HG03097 (cell line): Measurements from ENCODE around the gene RAPGEFL1.
"Not testable (repeated sequence)": the region's sequence is repeated elsewhere in the genome, so short reads cannot be mapped to it uniquely, and the experiment has no call there.

ENCODE experiments used
- ATAC-seq: cut with Tn5 transposase; IDR thresholded peaks from one replicate; pipeline ENCODE4 v1.9.1; 2021; ENCODE audit not compliant: unreplicated experiment, low FRiP score

The RAPGEFL1 gene

DNA sequence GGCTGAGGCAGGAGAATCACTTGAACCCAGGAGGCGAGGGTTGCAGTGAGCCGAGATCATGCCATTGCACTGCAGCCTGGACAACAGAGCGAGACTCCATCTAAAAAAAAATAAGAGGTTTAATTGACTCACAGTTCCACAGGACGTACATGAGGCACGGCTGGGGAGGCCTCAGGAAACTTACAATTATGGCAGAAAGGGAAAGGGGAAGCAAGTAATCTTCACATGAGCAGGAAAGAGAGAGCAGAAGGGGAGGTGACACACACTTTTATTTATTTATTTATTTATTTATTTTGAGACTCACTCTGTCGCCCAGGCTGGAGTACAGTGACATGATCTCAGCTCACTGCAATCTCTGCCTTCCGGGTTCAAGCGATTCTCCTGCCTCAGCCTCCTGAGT is 28.9 kb downstream of the RAPGEFL1 start:
- not testable (repeated sequence) for ATAC-seq

DNA sequence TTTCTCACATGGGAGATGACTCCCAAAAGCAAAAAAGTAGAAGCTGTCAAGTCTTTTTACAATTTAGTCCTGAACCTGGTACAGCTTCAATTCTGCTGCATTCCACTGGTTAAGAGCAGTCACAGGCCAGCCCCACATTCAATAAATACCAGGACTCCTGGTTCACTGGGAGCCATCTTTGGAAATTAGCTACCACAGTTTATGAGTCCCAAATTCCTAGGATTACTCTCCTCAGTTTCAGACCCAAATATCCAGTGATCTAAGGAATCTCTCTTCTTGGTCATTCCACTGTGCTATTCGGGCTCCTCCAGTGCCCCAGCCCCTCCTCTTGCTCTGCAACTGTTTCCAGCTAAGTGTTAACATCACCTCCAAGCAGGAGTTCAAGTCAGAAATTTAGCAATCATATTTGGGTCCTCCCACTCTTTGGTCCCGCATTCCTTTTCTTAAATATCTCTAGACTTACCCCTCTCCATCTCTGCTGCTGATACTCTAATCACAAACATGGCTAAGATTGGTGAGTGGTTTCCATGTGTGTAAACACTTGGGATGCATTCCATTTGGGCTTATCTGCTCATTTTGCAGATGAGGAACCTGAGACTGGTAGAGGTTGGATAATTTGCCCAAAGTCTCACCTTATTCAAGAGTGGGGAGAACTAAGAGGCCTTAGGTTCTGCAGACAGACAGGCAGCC is 32.3 kb downstream of the RAPGEFL1 start:
- ATAC-seq = no peak

DNA sequence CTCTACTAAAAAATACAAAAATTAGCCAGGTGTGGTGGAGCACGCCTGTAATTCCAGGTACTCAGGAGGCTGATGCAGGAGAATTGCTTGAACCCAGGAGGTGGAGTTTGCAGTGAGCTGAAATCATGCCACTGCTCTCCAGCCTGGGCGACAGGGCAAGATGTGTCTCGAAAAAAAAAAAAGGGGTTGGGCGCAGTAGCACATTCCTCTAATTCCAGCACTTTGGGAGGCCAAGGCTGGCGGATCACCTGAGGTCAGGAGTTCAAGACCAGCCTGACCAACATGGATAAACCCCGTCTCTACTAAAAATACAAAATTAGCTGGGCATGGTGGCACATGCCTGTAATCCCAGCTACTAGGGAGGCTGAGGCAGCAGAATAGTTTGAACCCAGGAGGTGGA is 36.6 kb downstream of the RAPGEFL1 start:
- not testable (repeated sequence) for ATAC-seq

GRCh38 chr17:40218006-40218739 is 40.9 kb downstream of the RAPGEFL1 start:
- no peak for ATAC-seq

DNA sequence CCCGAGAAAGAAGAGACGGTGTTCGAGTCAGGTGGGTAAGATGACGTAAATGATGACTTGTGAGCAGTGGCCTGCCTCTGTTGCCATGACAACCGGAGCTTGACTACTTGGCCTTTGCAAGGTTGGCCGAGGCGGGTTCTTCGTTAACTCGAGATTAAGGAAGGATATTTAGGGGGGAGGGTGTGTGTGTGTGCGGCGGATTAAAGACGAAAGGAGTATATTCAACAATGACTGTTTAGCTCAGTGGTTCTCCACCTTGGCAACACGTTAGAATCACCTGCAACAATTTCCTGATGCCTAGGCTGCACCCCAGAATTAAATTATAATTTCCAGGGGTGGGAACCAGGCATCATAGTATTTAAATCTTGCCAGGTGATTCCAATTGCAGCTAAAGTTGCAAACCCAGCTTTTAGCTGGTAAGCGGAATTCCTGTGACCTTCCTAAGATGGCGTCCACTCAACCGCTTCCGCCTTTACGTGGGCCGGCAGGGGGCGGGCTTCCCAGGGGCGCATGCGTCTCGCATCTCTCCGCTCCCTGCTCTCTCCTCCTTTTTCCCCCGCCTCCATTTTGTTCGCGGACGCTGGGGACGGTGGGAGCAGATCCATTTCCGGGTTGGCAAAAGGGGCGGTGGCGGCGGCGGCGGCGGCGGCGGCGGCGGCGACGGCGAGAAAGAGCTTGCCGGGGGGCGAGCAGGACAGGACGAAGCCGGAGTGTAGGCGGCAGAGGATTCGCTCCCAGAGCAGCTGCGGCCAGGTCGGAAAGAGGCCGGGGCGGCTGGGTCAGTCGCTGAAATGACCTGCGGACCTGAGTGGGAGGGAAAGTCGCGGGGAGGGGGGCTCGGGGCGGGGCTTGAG is 41.7 kb downstream of the RAPGEFL1 start, which contains the start of gene WIPF2:
Gene WIPF2 (plus strand): TSS at position 565 of the 854 bp plus-strand sequence. CDS start 37,156 bp downstream, outside the sequence.
- peak; percentile 80 for ATAC-seq

DNA sequence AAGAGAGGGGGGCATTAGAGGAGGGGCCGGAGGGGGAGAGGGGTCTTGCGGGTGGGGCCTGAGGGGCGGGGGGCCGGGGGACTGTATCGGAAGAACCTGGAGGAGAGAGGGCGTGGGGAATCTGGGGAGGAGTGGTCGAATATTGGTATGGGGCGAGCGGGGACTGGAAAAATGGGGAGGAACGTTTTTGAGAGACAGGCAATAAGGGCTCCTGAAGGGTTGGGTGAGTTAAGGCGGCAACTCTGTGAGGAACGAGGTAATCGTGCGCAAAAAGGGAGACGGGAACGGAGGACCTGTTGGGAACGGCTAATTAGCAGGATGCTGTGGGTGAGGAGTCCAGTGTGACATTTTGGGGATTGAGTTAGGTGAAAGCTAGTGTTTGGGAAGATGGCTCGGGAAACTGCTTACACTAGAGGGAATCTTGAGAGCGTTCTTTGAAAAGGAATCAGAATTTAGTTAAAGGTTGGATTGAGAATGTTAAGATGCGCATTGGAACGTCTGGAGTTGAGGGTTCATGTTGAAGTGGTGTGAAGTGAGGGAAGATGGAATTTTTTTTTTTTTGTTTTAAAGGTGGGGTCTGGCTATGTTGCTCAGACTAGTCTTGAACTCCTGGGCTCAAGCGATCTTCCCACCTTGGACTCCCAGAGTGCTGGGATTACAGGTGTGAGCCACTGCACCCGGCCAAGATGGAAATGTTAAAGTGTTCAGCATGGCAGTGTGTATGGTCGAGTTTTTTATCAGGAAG is 42.5 kb downstream of the RAPGEFL1 start:
- no peak for ATAC-seq

DNA sequence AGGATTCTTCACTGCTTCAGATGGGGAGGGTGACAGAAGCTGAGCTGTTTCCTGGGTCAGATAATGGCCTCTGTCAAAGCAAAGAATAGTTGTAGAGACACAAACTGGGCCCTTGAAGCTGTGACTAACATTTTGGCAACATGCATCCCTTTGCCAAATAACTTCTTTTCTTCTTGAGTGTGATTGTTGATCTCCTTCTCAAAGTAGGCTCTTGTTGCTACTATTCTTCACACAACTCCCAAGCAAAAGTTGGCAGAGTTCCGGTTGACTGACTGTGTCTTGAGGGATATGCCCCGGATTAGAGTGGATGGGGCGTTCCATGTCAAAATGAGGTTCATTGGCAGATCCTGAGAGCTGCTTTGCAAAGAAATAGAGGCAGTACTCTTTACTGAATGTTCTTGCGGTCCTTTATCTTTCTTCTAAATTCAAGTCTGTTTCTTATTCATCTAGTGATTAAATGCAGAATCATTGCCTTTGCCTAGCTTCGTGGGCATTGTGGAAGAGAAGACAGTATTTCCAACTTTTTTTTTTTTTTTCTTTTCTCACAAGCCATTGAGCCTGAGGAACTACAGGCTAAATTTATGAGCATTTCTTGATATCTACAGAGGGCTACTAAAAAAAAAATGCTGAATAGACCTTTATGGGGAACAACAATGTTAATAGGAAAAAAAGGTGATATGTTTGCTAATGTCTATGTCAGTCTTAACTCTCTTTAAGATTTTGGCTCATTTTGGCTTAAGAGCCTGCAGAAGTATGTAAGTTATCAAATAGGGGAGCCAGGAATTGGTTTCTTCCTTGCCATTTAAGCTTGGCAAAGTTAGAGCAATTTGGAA is 47.7 kb downstream of the RAPGEFL1 start:
- no peak for ATAC-seq

GRCh38 chr17:40229146-40229545 is 51.9 kb downstream of the RAPGEFL1 start:
- ATAC-seq = not testable (repeated sequence)

- no peak for ATAC-seq
Measured at GRCh38 chr17:40230670-40231069, 53.4 kb downstream of the RAPGEFL1 start.

GRCh38 chr17:40231928-40232327 is 54.7 kb downstream of the RAPGEFL1 start:
- not testable (repeated sequence) for ATAC-seq

DNA sequence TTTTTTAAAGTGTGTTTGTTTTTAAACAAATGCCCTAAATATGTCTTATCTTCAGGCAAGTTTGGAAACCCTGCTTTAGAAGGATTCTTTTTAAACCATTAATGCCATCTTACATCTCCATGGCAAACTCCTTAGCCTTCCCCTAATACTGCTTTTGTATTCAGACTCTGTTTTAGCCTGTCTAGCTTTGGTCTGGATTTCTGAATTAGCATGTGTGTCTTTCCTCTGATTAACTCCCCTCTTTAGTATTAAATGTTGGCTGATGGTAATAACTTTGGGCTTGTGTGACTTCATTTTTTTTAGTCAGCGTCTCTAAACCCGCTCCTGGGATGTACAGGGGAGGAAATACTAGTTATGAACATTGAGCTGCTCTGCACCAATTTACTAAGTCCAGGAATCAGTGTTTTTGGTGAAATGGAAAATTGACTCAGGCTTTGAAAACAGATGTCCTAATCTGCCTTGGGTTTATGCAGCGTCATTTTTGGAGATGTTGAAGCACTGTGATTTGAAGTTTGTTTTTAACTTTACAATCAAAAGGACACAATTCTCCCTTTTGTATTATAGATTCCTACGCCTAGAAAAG is 64.1 kb downstream of the RAPGEFL1 start:
- no peak for ATAC-seq

DNA sequence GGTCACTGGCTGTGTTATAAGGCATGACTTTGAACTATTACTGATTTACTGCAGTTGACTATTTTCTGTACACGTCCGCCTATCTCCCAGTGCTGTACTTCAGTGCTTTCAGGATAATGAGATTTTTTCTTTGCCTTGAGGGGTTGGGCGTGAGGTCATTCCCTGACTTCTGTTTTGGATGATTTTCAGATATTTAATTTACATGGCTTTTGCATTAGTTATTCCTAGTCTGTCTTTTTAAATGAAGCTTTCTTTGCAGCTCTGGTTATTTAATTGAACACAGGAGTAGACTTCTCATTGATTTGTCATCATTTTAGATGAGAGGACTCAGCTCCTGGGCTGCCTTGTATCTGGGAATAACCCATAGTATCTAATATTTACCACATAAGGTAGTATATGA is 65.5 kb downstream of the RAPGEFL1 start:
- no peak for ATAC-seq

DNA sequence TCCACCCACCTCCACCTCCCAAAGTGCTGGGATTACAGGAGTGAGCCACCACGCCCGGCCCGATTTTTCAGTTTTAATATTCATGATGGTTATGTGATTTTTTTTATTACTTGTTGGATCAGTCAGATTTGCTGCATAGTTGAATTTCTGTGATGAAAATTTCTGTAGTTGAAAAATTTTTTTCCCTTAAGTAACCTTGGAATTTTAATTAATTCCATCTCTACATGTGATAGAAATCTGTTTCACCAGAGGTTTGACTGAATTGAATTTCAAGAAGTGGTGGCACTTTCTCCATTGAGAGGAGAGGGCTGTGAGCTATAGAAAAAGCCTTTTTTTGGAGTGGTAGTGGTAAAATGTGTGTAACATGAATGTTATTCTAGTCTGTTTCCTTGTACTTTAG is 66.5 kb downstream of the RAPGEFL1 start:
- ATAC-seq = no peak

- no peak for ATAC-seq
Measured at GRCh38 chr17:40244255-40244654, 67.0 kb downstream of the RAPGEFL1 start.
